ENCODE results near the gene PNPLA3.

DNA sequence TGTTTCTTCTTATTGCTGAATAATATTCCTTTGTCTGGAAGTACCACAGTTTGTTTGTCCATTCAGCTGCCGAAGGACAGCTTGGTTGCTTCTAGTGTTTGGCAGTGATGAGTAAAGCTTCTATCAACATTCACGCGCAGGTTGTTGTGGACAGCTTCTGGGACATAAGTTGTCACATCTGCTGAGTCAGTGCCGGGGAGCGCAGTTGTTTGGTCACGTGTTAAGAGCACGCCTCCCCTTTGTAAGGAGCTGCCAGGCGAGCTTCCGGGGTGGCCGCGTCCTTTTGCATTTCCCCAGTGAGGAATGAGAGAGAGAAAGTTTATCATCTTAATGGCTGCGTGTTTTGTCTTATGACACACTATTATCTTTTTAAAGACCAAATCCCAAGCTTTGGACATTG lies 61.9 kb downstream of the PNPLA3 start:
- TF ChIP-seq EZH2phosphoT487 (IDR thresholded peaks at IDR 0.05; ENCODE audit: borderline replicate concordance, low read length), result no peak
- TF ChIP-seq, protein P1, sequence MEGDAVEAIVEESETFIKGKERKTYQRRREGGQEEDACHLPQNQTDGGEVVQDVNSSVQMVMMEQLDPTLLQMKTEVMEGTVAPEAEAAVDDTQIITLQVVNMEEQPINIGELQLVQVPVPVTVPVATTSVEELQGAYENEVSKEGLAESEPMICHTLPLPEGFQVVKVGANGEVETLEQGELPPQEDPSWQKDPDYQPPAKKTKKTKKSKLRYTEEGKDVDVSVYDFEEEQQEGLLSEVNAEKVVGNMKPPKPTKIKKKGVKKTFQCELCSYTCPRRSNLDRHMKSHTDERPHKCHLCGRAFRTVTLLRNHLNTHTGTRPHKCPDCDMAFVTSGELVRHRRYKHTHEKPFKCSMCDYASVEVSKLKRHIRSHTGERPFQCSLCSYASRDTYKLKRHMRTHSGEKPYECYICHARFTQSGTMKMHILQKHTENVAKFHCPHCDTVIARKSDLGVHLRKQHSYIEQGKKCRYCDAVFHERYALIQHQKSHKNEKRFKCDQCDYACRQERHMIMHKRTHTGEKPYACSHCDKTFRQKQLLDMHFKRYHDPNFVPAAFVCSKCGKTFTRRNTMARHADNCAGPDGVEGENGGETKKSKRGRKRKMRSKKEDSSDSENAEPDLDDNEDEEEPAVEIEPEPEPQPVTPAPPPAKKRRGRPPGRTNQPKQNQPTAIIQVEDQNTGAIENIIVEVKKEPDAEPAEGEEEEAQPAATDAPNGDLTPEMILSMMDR (IDR thresholded peaks at IDR 0.05; ENCODE audit: low read depth, low read length, poor library complexity, severe bottlenecking), result no peak
